DND-41 (cell line): ENCODE measurements around the gene TXNDC17.

Source experiments
- ATAC-seq: fragments of 200-7000 bp; cut with Tn5 transposase; 3 replicates; pipeline ENCODE4 v1.9.1; 2021; ENCODE audit warnings: low read depth; ENCODE audit not compliant: insufficient read depth
- DNase-seq: peaks from one replicate; pipeline ENCODE4 v3.0.0-alpha.2; 2020
- H2AFZ ChIP-seq: 2 replicates; pipeline ENCODE4 v1.6.0; 2012; ENCODE audit warnings: low read depth, low read length
- H3K27ac ChIP-seq: 2 replicates; pipeline ENCODE4 v1.5.1; 2012; ENCODE audit warnings: low read length, inconsistent platforms
- H3K27me3 ChIP-seq: fragments of 200-600 bp; sonication (generic); 2 replicates; pipeline ENCODE4 v1.6.0; 2012; ENCODE audit warnings: low read length, mild to moderate bottlenecking, inconsistent platforms; ENCODE audit not compliant: insufficient read depth, poor library complexity
- H3K36me3 ChIP-seq: 2 replicates; pipeline ENCODE4 v1.5.1; 2012; ENCODE audit warnings: low read length, inconsistent platforms; ENCODE audit not compliant: insufficient read depth
- H3K4me1 ChIP-seq: 2 replicates; pipeline ENCODE4 v1.5.1; 2012; ENCODE audit warnings: mild to moderate bottlenecking, low read length; ENCODE audit not compliant: insufficient read depth
- H3K4me2 ChIP-seq: 2 replicates; pipeline ENCODE4 v1.6.0; 2012; ENCODE audit warnings: mild to moderate bottlenecking, moderate library complexity, low read length, inconsistent platforms; ENCODE audit not compliant: insufficient read depth
- H3K4me3 ChIP-seq, 2 experiments: fragments of 200-600 bp in 1 of 2; shearing (Covaris generic) in 1 of 2; 2 replicates each; pipeline ENCODE4 v1.5.1; 2012 to 2016; ENCODE audit warnings: inconsistent platforms in 2 of 2, low read length in 2 of 2, mild to moderate bottlenecking in 2 of 2, low read depth in 1 of 2, moderate library complexity in 1 of 2
- H3K79me2 ChIP-seq: 2 replicates; pipeline ENCODE4 v1.6.0; 2012; ENCODE audit warnings: low read length, inconsistent platforms; ENCODE audit not compliant: insufficient read depth
- H3K9ac ChIP-seq: 2 replicates; pipeline ENCODE4 v1.6.0; 2012; ENCODE audit warnings: low read depth, mild to moderate bottlenecking, inconsistent platforms, low read length, moderate library complexity
- H3K9me3 ChIP-seq: 2 replicates; pipeline ENCODE4 v1.5.1; 2012; ENCODE audit warnings: low read length, moderate library complexity, mild to moderate bottlenecking, inconsistent platforms; ENCODE audit not compliant: insufficient read depth, severe bottlenecking
- H4K20me1 ChIP-seq: 2 replicates; pipeline ENCODE4 v1.6.0; 2012; ENCODE audit warnings: low read length; ENCODE audit not compliant: insufficient read depth
- CTCF ChIP-seq: IDR thresholded peaks from 2 replicates; pipeline ENCODE4 v1.5.1; 2012; ENCODE audit warnings: borderline replicate concordance, low read length, moderate library complexity, mild to moderate bottlenecking; ENCODE audit not compliant: poor library complexity, severe bottlenecking; ENCODE audit errors: extremely low read depth
- EZH2 ChIP-seq: IDR thresholded peaks from 3 replicates; pipeline ENCODE4 v1.6.1; 2012; ENCODE audit warnings: borderline replicate concordance, low read depth, mild to moderate bottlenecking, moderate library complexity, low read length, inconsistent platforms; ENCODE audit not compliant: severe bottlenecking

TXNDC17 gene

GRCh38 chr17:6596081-6596480 is 44.8 kb upstream of the TXNDC17 start:
- H3K4me1 ChIP-seq, result no peaks in the 10 kb centered on the region
- H3K36me3 ChIP-seq, result peaks cover 86% of the 10 kb centered on the region
- H3K4me3 ChIP-seq, result no peak overlapping the region
- no peak overlapping the region for H3K4me2 ChIP-seq
- H3K27ac ChIP-seq, result no peak overlapping the region
- no peak overlapping the region for H3K9ac ChIP-seq
- H3K9me3 ChIP-seq, result no peaks in the 10 kb centered on the region
- no peaks in the 10 kb centered on the region for H3K79me2 ChIP-seq
- no peak overlapping the region for H2AFZ ChIP-seq
- H3K27me3 ChIP-seq, result no peaks in the 10 kb centered on the region
- no peaks in the 10 kb centered on the region for H4K20me1 ChIP-seq
- ATAC-seq (no peak), DNase-seq (no peak)
- TF ChIP-seq CTCF, result no peak
- no peak for TF ChIP-seq EZH2

GRCh38 chr17:6596511-6596910 is 44.3 kb upstream of the TXNDC17 start:
- Histone ChIP-seq H4K20me1 (no peaks in the 10 kb centered on the region), H3K79me2 (no peaks in the 10 kb centered on the region), H3K27ac (no peak overlapping the region), H3K27me3 (no peaks in the 10 kb centered on the region), H3K9me3 (no peaks in the 10 kb centered on the region), H3K36me3 (peaks cover 86% of the 10 kb centered on the region), H3K4me3 (no peak overlapping the region), H3K4me2 (no peak overlapping the region), H3K9ac (no peak overlapping the region), H2AFZ (no peak overlapping the region), H3K4me1 (no peaks in the 10 kb centered on the region)
- TF ChIP-seq CTCF, result no peak
- TF ChIP-seq EZH2, result no peak
- ATAC-seq, result no peak
- DNase-seq, result no peak

GRCh38 chr17:6596941-6597340 is 43.9 kb upstream of the TXNDC17 start:
- no peaks in the 10 kb centered on the region for H3K79me2 ChIP-seq
- no peak overlapping the region for H3K4me2 ChIP-seq
- no peaks in the 10 kb centered on the region for H4K20me1 ChIP-seq
- H3K9me3 ChIP-seq, result no peaks in the 10 kb centered on the region
- peaks cover 82% of the 10 kb centered on the region for H3K36me3 ChIP-seq
- ATAC-seq (no peak), DNase-seq (no peak)
- H3K4me3 ChIP-seq, result no peak overlapping the region
- no peaks in the 10 kb centered on the region for H3K27me3 ChIP-seq
- H3K27ac ChIP-seq, result no peak overlapping the region
- TF ChIP-seq EZH2, result no peak
- no peak for TF ChIP-seq CTCF
- H3K4me1 ChIP-seq, result no peaks in the 10 kb centered on the region
- H3K9ac ChIP-seq, result no peak overlapping the region
- no peak overlapping the region for H2AFZ ChIP-seq

DNA sequence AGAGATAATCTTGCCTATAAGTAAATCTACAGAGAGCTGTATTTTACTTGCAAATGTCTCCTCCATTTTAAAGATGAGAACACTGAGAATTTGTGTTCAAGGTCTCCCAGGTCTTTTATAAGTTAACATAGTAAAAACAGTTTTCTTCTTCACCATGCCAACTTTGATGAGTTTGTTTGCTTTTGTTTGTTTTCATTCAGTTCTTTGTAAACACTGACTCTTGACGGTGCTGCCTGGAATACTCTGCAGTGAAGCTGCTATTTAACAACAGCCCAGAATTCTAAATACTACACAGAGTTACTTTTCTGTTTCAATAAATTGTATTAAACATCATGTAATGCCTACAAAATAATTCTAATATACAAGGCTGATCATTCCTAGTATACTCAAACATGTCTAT is 43.1 kb upstream of the TXNDC17 start:
- Histone ChIP-seq H3K4me1 (no peaks in the 10 kb centered on the region), H3K4me2 (no peak overlapping the region), H3K9me3 (no peaks in the 10 kb centered on the region), H3K79me2 (no peaks in the 10 kb centered on the region), H2AFZ (no peak overlapping the region), H3K4me3 (no peak overlapping the region), H4K20me1 (no peaks in the 10 kb centered on the region), H3K27me3 (no peaks in the 10 kb centered on the region), H3K36me3 (peaks cover 81% of the 10 kb centered on the region), H3K9ac (no peak overlapping the region), H3K27ac (no peak overlapping the region)
- ATAC-seq (no peak), DNase-seq (no peak)
- TF ChIP-seq EZH2, result no peak
- no peak for TF ChIP-seq CTCF
